Thyroid gland (tissue), 4 donors: Measurements from ENCODE around the gene UQCRHL. TPM values are rescaled to one million over a fixed set of nuclear protein-coding genes. Genes with fewer than 3 reads are reported as not detected.

Experiments used
- DNase-seq, 2 donors: peaks; one replicate each; pipeline ENCODE4 v3.0.0-alpha.2; 2019
- H3K27ac ChIP-seq, 3 donors: fragments of 200-600 bp; sonication (generic); 1 replicate in 2 of 3; 2 replicates in 1 of 3; pipeline ENCODE4 v1.5.1; 2016 to 2019; ENCODE audit warnings: mild to moderate bottlenecking in 1 of 3, moderate library complexity in 1 of 3
- H3K27me3 ChIP-seq: fragments of 200-600 bp; sonication (generic); one replicate; pipeline ENCODE4 v1.5.1; 2019
- H3K36me3 ChIP-seq, 2 donors: fragments of 200-600 bp; sonication (generic); one replicate each; pipeline ENCODE4 v1.5.1; 2016 to 2019
- H3K4me1 ChIP-seq, 2 donors: fragments of 200-600 bp; sonication (generic); one replicate each; pipeline ENCODE4 v1.5.1; 2017 to 2019
- H3K4me3 ChIP-seq, 3 donors: fragments of 200-600 bp; sonication (generic); replicated peaks in 1 of 3; 1 replicate in 2 of 3; 2 replicates in 1 of 3; pipeline ENCODE4 v1.5.1; 2016; ENCODE audit warnings: mild to moderate bottlenecking in 1 of 3
- H3K9me3 ChIP-seq: fragments of 200-600 bp; sonication (generic); one replicate; pipeline ENCODE4 v1.5.1; 2017
- POLR2A ChIP-seq, 2 donors: fragments of 450-650 bp; IDR thresholded peaks; one replicate each; pipeline ENCODE4 v1.6.1; 2017; ENCODE audit warnings: antibody characterized with exemption in 2 of 2, mild to moderate bottlenecking in 2 of 2, moderate library complexity in 1 of 2
- WGBS, 2 donors: methylation state at CpG; one replicate each; pipeline ENCODE4 v1.1.5; 2017; 5-methylcytosine and 5-hydroxymethylcytosine counted together
- intact Hi-C: fragments of 100-400 bp; cut with DNase I; formaldehyde crosslinking; loops from one replicate; pipeline ENCODE4 v1.15.1; 2023
- total RNA-seq, 4 donors: library from RNA; depleted of rRNA; stranded (reverse); fragments of >200 nt; gene quantifications; one replicate each; pipeline ENCODE4 v1.2.3, GENCODE V29; 2016
- TF ChIP-seq, protein P1 (sequence below), 6 experiments: fragments of 200-600 bp in 3 of 6; fragments of 450-650 bp in 3 of 6; sonication (generic) in 3 of 6; IDR thresholded peaks; one replicate each; pipeline ENCODE4 v1.5.1; 2016 to 2019; ENCODE audit warnings: antibody characterized with exemption in 6 of 6, mild to moderate bottlenecking in 2 of 6, inconsistent platforms in 1 of 6, moderate library complexity in 1 of 6

The UQCRHL gene
- total RNA-seq, 4 donors from 2014 or later: 0.81 to 1.3 (median 1.00) TPM

DNA sequence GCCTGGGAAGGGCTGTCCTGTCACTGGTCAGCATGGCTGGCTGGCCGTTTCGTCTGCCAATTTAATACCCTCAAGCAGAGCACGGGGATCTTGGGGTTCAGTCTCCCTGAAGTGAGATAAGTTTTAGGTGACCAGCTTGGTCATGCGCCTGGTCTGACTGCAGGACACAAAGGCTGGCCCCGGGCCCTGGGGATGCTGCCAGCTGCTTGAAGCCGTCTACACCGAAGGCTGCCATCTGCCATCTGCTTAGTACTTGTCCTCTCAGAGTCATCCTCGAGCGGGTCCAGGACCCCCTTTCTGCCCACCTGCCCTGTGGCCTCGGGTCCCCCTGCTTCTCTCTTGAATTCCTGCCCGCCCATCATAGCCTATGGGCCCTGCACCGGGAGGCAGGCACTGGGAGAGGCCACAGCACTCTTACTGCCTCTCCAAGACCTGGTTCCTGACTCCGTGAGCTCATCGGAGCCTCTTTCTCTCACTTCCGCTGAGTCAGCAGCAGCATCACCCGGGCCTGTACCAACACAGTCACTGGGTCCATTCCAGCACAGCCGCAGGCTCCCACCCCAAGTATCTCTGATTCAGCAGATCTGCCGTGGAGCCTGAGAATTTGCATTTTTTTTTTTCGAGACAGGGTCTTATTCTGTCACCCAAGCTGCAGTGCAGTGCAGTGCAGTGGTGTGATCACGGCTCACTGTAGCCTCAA, 41.8 kb downstream of the UQCRHL start:
- no peak for DNase-seq
- WGBS, 2 donors: 85 to 88% methylated on average over 16 to 19 of the region's 20 CpGs
- Histone ChIP-seq H3K4me1 (peaks cover 0 to 5% of the 10 kb centered on the region in 2 donors), H3K27me3 (no peaks in the 10 kb centered on the region), H3K27ac (no peak overlapping the region), H3K9me3 (no peaks in the 10 kb centered on the region), H3K4me3 (no peak overlapping the region), H3K36me3 (no peaks in the 10 kb centered on the region)
- TF ChIP-seq, protein P1, sequence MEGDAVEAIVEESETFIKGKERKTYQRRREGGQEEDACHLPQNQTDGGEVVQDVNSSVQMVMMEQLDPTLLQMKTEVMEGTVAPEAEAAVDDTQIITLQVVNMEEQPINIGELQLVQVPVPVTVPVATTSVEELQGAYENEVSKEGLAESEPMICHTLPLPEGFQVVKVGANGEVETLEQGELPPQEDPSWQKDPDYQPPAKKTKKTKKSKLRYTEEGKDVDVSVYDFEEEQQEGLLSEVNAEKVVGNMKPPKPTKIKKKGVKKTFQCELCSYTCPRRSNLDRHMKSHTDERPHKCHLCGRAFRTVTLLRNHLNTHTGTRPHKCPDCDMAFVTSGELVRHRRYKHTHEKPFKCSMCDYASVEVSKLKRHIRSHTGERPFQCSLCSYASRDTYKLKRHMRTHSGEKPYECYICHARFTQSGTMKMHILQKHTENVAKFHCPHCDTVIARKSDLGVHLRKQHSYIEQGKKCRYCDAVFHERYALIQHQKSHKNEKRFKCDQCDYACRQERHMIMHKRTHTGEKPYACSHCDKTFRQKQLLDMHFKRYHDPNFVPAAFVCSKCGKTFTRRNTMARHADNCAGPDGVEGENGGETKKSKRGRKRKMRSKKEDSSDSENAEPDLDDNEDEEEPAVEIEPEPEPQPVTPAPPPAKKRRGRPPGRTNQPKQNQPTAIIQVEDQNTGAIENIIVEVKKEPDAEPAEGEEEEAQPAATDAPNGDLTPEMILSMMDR (IDR thresholded peaks at IDR 0.05): no peak
- no peak for TF ChIP-seq POLR2A (IDR thresholded peaks at IDR 0.05)
- intact Hi-C loops: no loop called here

DNA sequence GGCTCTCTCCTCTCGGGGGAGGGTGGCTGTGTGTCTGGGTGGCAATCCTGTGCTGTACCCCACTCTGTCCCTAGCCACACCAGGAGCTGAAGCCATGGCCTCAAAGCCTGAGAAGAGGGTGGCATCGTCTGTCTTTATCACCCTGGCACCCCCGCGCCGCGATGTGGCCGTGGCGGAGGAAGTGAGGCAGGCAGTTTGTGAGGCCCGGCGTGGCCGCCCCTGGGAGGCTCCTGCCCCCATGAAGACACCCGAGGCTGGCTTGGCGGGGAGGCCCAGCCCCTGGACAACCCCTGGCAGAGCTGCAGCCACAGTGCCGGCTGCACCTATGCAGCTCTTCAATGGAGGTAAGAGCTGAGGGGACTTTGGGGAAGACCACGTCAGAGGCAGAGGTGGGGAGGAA, 42.6 kb downstream of the UQCRHL start:
- Histone ChIP-seq H3K27ac (no peak overlapping the region), H3K27me3 (no peaks in the 10 kb centered on the region), H3K36me3 (no peaks in the 10 kb centered on the region), H3K9me3 (no peaks in the 10 kb centered on the region), H3K4me1 (peaks cover 0 to 12% of the 10 kb centered on the region in 2 donors), H3K4me3 (no peak overlapping the region)
- 91 to 94% methylated on average over 6 to 9 of the region's 15 CpGs for WGBS, 2 donors
- intact Hi-C loops: no loop called here
- no peak for DNase-seq
- no peak for TF ChIP-seq POLR2A (IDR thresholded peaks at IDR 0.05)
- TF ChIP-seq, protein P1 (IDR thresholded peaks at IDR 0.05): no peak

DNA sequence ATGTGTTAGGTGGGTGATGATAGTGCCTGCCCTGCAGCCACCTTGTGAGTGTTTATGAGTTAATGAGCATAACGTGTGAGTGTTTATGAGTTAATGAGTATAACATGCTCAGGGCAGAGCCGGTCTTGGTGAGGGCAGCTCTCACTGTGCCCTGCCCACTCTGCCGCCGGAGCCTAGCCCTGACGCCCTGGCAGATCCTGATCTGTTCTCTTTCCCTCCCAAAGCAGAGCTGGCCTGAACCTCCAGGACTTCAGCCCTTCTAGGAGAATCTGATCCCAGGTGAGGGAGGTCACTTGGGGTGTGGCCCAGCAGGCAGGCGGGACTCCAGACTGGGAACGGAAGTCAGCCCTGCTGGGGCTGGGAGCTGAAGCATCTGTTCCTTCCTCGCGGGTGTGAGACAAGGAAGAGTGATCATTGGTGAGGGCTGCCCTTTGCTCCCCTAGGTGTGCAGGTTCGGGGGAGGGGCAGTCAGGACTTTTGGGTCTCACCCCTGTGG, 43.1 kb downstream of the UQCRHL start:
- TF ChIP-seq, protein P1 (IDR thresholded peaks at IDR 0.05): no peak
- TF ChIP-seq POLR2A (IDR thresholded peaks at IDR 0.05): no peak
- H3K27ac ChIP-seq: no peak overlapping the region
- no peak for DNase-seq
- no peak overlapping the region for H3K4me3 ChIP-seq
- peaks cover 3 to 18% of the 10 kb centered on the region in 2 donors for H3K4me1 ChIP-seq
- H3K9me3 ChIP-seq: no peaks in the 10 kb centered on the region
- intact Hi-C loops: no loop called here
- WGBS, 2 donors: 85 to 88% methylated on average over 6 to 9 of the region's 10 CpGs
- H3K27me3 ChIP-seq: no peaks in the 10 kb centered on the region
- H3K36me3 ChIP-seq: no peaks in the 10 kb centered on the region

DNA sequence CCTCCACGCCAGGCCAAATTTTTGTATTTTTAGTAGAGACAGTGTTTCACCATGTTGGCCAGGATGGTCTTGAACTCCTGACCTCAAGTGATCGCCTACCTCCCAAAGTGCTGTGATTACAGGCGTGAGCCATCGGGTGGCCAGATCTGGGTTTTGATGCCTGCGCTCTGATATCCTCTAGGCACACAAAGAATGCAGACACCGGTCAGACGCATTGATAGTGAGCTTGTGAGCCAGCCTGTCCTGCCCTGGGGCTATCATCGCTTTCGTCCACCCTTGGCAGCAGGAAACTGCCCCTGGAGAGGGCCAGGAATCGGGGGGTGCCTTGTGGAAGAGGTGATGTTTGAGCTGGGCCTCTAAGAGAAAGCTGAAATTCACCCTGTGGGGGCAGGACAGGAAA, 44.9 kb downstream of the UQCRHL start:
- TF ChIP-seq, protein P1 (IDR thresholded peaks at IDR 0.05): no peak
- TF ChIP-seq POLR2A (IDR thresholded peaks at IDR 0.05): no peak
- Histone ChIP-seq H3K4me3 (no peak overlapping the region), H3K36me3 (no peaks in the 10 kb centered on the region), H3K27me3 (no peaks in the 10 kb centered on the region), H3K27ac (no peak overlapping the region), H3K4me1 (peaks cover 9 to 34% of the 10 kb centered on the region in 2 donors), H3K9me3 (no peaks in the 10 kb centered on the region)
- intact Hi-C loops: no loop called here
- WGBS, 2 donors: 90% methylated on average over 7 to 10 of the region's 10 CpGs
- DNase-seq: no peak

DNA sequence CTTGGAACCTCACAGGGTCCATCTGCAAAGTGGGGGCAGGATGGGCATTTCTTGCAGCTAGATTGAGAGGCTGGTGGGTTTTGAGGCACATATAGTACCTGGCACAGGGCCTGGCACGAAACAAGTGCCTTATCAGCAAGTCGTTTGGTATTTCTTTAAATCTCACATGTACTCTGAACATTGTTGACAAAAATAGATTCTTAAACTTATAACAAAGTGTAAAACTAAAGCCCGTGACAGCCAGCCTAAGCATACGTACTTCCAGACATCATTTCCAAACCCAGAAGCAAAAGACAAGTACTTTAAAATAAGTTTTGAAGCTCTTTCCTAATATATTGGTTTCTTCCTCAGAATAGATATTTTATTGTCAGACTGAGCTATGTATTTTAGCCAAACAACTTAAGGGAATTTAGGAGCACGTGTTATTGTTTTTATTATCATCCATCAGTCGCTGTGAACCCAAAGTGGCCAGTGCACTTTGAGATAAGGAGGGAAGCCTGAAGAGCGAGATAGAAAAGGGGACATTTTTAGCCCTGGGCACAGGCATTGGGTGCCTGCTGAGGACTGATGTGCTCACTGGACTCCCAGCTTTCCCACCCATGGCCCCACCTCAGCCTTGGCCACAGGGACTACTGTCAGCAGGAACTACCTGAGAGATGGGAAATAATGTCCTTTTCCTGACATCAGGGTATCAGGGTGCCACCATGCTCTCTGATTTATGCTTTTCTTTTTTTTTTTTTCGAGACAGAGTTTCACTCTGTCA, 45.9 kb downstream of the UQCRHL start:
- peaks cover 9 to 38% of the 10 kb centered on the region in 2 donors for H3K4me1 ChIP-seq

More for the DNA sequence above, 45.9 kb downstream of the UQCRHL start:
- no peak for TF ChIP-seq POLR2A (IDR thresholded peaks at IDR 0.05)
- TF ChIP-seq, protein P1 (IDR thresholded peaks at IDR 0.05): no peak
- no peaks in the 10 kb centered on the region for H3K9me3 ChIP-seq
- H3K27me3 ChIP-seq: no peaks in the 10 kb centered on the region
- DNase-seq: no peak
- H3K4me3 ChIP-seq: no peak overlapping the region
- peak overlapping the region in 1 of 3 donors; percentile 60 for H3K27ac ChIP-seq
- 71 to 75% methylated on average over 8 of the region's 8 CpGs for WGBS, 2 donors
- H3K36me3 ChIP-seq: no peaks in the 10 kb centered on the region
- intact Hi-C loops: no loop called here
